AG09309 (cell line): Measurements from ENCODE around the gene CREBRF.
"Not testable (repeated sequence)": the region's sequence is repeated elsewhere in the genome, so short reads cannot be mapped to it uniquely, and the experiment has no call there.

Source experiments
- DNase-seq: peaks from one replicate; pipeline ENCODE4 v3.0.0-alpha.2; 2010; ENCODE audit warnings: low read depth
- H3K4me3 ChIP-seq: 2 replicates; pipeline ENCODE4 v1.5.1; 2011; ENCODE audit warnings: mild to moderate bottlenecking, low read depth, low read length, moderate library complexity; ENCODE audit not compliant: control insufficient read depth
- CTCF ChIP-seq: IDR thresholded peaks from 2 replicates; pipeline ENCODE4 v1.5.1; 2011; ENCODE audit warnings: mild to moderate bottlenecking, low read depth, low read length, inconsistent platforms; ENCODE audit not compliant: insufficient read depth, control insufficient read depth; ENCODE audit errors: missing control alignments

The CREBRF gene

GRCh38 chr5:173057062-173057924 lies 1.1 kb downstream of the CREBRF start:
- DNase-seq, result peak; percentile 88
- TF ChIP-seq CTCF, result no peak
- peak overlapping the region; percentile 64 for H3K4me3 ChIP-seq

GRCh38 chr5:173062141-173062540 lies 6.0 kb downstream of the CREBRF start:
- no peak for TF ChIP-seq CTCF
- no peak overlapping the region for H3K4me3 ChIP-seq
- DNase-seq, result no peak

- TF ChIP-seq CTCF, result no peak
- no peak for DNase-seq
- no peak overlapping the region for H3K4me3 ChIP-seq
Observed at GRCh38 chr5:173065155-173065554, 9.0 kb downstream of the CREBRF start.

GRCh38 chr5:173069671-173070070 lies 13.5 kb downstream of the CREBRF start:
- no peak for DNase-seq
- no peak overlapping the region for H3K4me3 ChIP-seq
- TF ChIP-seq CTCF, result no peak

- H3K4me3 ChIP-seq, result no peak overlapping the region
- TF ChIP-seq CTCF, result no peak
- DNase-seq, result no peak
Observed at GRCh38 chr5:173075137-173075843, 19.1 kb downstream of the CREBRF start.

GRCh38 chr5:173075970-173076369 lies 19.8 kb downstream of the CREBRF start:
- no peak for TF ChIP-seq CTCF
- H3K4me3 ChIP-seq, result no peak overlapping the region
- DNase-seq, result no peak

GRCh38 chr5:173076471-173076870 lies 20.3 kb downstream of the CREBRF start:
- not testable (repeated sequence) for DNase-seq, H3K4me3 ChIP-seq
